ENCODE measurements around the gene ZFP36L2. TPM values are rescaled to one million over a fixed set of nuclear protein-coding genes. Genes with fewer than 3 reads are reported as not detected.

ZFP36L2 gene
- total RNA-seq, 4 donors from 2014 or later: 81.7 to 117 (median 85.7) TPM

GRCh38 chr2:43220229-43220751 is 6.1 kb downstream of the ZFP36L2 start:
- 3% methylated on average over 10 of the region's 10 CpGs for WGBS

GRCh38 chr2:43219383-43220228 is 6.8 kb downstream of the ZFP36L2 start:
- Histone ChIP-seq H3K9me3 (no peaks in the 10 kb centered on the region), H3K36me3 (peaks cover 5 to 24% (median 15%) of the 10 kb centered on the region in 4 donors), H3K4me3 (peak overlapping the region; percentile 80 to 93 (median 90)), H3K4me1 (peaks cover 56 to 79% (median 71%) of the 10 kb centered on the region in 4 donors), H3K27me3 (no peaks in the 10 kb centered on the region), H3K27ac (replicated peaks in 1 of 4) (peak overlapping the region; percentile 97 to 100 (median 98))
- TF ChIP-seq POLR2AphosphoS5 (IDR thresholded peaks at IDR 0.05) (peak in 1 of 2 donors; percentile 57), CTCF (IDR thresholded peaks at IDR 0.05) (no peak), EP300 (IDR thresholded peaks at IDR 0.05) (no peak)
- DNase-seq (ENCODE audit: extremely low spot score): peak; percentile 98
- intact Hi-C loops (cut with DNase I): loop anchor here (5.0 kb wide), 1 partner anchor 318 kb away; no protein-coding TSS in a partner anchor
- 8% methylated on average over 23 of the region's 35 CpGs for WGBS

More at GRCh38 chr2:43220229-43220751, 6.1 kb downstream of the ZFP36L2 start:
- peaks cover 56 to 83% (median 71%) of the 10 kb centered on the region in 4 donors for H3K4me1 ChIP-seq
- DNase-seq (ENCODE audit: extremely low spot score): no peak
- peak overlapping the region; percentile 80 to 93 (median 90) for H3K4me3 ChIP-seq
- H3K27me3 ChIP-seq: no peaks in the 10 kb centered on the region
- no peak for TF ChIP-seq EP300 (IDR thresholded peaks at IDR 0.05)
- TF ChIP-seq CTCF (IDR thresholded peaks at IDR 0.05): no peak
- TF ChIP-seq POLR2AphosphoS5 (IDR thresholded peaks at IDR 0.05): no peak
- TF ChIP-seq POLR2A (IDR thresholded peaks at IDR 0.05; ENCODE audit: low read depth): no peak
- peaks cover 12 to 31% (median 22%) of the 10 kb centered on the region in 4 donors for H3K36me3 ChIP-seq
- H3K27ac ChIP-seq (replicated peaks in 1 of 4): peak overlapping the region; percentile 97 to 100 (median 98)
- H3K9me3 ChIP-seq: no peaks in the 10 kb centered on the region
- intact Hi-C loops (cut with DNase I): loop anchor here (5.0 kb wide), 1 partner anchor 317 kb away; no protein-coding TSS in a partner anchor

- Histone ChIP-seq H3K36me3 (peaks cover 0 to 18% (median 8%) of the 10 kb centered on the region in 4 donors), H3K27ac (replicated peaks in 1 of 4) (peak overlapping the region; percentile 97 to 100 (median 98)), H3K4me3 (peak overlapping the region; percentile 80 to 93 (median 90)), H3K27me3 (no peaks in the 10 kb centered on the region), H3K4me1 (peaks cover 56 to 72% (median 70%) of the 10 kb centered on the region in 4 donors), H3K9me3 (no peaks in the 10 kb centered on the region)
- WGBS: 15% methylated on average over 4 of the region's 8 CpGs
- no peak for TF ChIP-seq POLR2A (IDR thresholded peaks at IDR 0.05; ENCODE audit: low read depth)
- no peak for TF ChIP-seq POLR2AphosphoS5 (IDR thresholded peaks at IDR 0.05)
- no peak for TF ChIP-seq EP300 (IDR thresholded peaks at IDR 0.05)
- intact Hi-C loops (cut with DNase I): no loop called here
- DNase-seq (ENCODE audit: extremely low spot score): no peak
Measured at GRCh38 chr2:43218702-43219382, 7.6 kb downstream of the ZFP36L2 start.

GRCh38 chr2:43218155-43218701 is 8.2 kb downstream of the ZFP36L2 start:
- Histone ChIP-seq H3K36me3 (peaks cover 0 to 13% (median 6%) of the 10 kb centered on the region in 4 donors), H3K27me3 (no peaks in the 10 kb centered on the region), H3K9me3 (no peaks in the 10 kb centered on the region), H3K4me1 (peaks cover 56 to 70% (median 65%) of the 10 kb centered on the region in 4 donors), H3K27ac (replicated peaks in 1 of 4) (peak overlapping the region; percentile 97 to 100 (median 98)), H3K4me3 (peak overlapping the region; percentile 80 to 93 (median 90))
- intact Hi-C loops (cut with DNase I): no loop called here
- TF ChIP-seq POLR2AphosphoS5 (IDR thresholded peaks at IDR 0.05) (peak in 1 of 2 donors; percentile 39), POLR2A (IDR thresholded peaks at IDR 0.05; ENCODE audit: low read depth) (no peak), CTCF (IDR thresholded peaks at IDR 0.05) (peak in 1 of 3 experiments; percentile 32)
- no peak for DNase-seq (ENCODE audit: extremely low spot score)
- WGBS: 26% methylated on average over 12 of the region's 13 CpGs
